Liver (tissue), 3 donors: Measurements from ENCODE around the gene ITGA11.

Source experiments
- RAD21 ChIP-seq, 2 donors: IDR thresholded peaks; 2 replicates each; pipeline ENCODE4 v1.6.1; 2016; ENCODE audit warnings: antibody characterized with exemption in 2 of 2, mild to moderate bottlenecking in 2 of 2
- SP1 ChIP-seq: IDR thresholded peaks from 2 replicates; pipeline ENCODE4 v1.6.1; 2018; ENCODE audit warnings: antibody characterized with exemption, mild to moderate bottlenecking
- TAF1 ChIP-seq: conservative IDR thresholded peaks from 2 replicates; pipeline ENCODE4 v1.6.1; 2016; ENCODE audit warnings: antibody characterized with exemption, mild to moderate bottlenecking
- TF ChIP-seq, protein P1 (sequence below): IDR thresholded peaks from 2 replicates; pipeline ENCODE4 v1.6.1; 2016; ENCODE audit warnings: antibody characterized with exemption, mild to moderate bottlenecking
- TF ChIP-seq, protein P2 (sequence below): fragments of 150-350 bp; IDR thresholded peaks from 2 replicates; pipeline ENCODE4 v1.5.1; 2017; ENCODE audit warnings: improper control_type of control experiment, low read depth, low read length; ENCODE audit not compliant: missing input control
- TF ChIP-seq, protein P3 (sequence below): IDR thresholded peaks from 2 replicates; pipeline ENCODE4 v1.6.1; 2016; ENCODE audit warnings: antibody characterized with exemption
- TF ChIP-seq, protein P4 (sequence below): IDR thresholded peaks from 2 replicates; pipeline ENCODE4 v1.6.1; 2016; ENCODE audit warnings: antibody characterized with exemption
- TF ChIP-seq, protein P5 (sequence below): IDR thresholded peaks from 2 replicates; pipeline ENCODE4 v1.6.1; 2016; ENCODE audit warnings: antibody characterized with exemption
- donor health status: healthy.
- donor health status: healthy.

DNA sequence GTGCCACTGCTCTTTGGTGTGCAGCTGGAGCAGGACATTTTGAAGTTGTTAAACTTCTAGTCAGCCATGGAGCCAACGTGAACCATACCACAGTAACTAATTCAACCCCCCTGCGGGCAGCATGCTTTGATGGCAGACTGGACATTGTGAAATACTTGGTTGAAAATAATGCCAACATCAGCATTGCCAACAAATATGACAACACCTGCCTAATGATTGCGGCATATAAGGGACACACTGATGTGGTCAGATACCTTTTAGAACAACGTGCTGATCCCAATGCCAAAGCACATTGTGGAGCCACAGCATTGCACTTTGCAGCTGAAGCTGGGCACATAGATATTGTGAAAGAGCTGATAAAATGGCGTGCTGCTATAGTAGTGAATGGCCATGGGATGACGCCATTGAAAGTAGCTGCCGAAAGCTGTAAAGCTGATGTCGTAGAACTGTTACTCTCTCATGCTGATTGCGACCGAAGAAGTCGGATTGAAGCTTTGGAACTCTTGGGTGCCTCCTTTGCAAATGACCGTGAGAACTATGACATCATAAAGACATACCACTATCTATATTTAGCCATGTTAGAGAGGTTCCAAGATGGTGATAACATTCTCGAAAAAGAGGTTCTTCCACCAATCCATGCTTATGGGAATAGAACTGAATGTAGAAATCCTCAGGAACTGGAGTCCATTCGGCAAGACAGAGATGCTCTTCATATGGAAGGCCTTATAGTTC, 142.2 kb downstream of the ITGA11 start:
- TF ChIP-seq, protein P1, sequence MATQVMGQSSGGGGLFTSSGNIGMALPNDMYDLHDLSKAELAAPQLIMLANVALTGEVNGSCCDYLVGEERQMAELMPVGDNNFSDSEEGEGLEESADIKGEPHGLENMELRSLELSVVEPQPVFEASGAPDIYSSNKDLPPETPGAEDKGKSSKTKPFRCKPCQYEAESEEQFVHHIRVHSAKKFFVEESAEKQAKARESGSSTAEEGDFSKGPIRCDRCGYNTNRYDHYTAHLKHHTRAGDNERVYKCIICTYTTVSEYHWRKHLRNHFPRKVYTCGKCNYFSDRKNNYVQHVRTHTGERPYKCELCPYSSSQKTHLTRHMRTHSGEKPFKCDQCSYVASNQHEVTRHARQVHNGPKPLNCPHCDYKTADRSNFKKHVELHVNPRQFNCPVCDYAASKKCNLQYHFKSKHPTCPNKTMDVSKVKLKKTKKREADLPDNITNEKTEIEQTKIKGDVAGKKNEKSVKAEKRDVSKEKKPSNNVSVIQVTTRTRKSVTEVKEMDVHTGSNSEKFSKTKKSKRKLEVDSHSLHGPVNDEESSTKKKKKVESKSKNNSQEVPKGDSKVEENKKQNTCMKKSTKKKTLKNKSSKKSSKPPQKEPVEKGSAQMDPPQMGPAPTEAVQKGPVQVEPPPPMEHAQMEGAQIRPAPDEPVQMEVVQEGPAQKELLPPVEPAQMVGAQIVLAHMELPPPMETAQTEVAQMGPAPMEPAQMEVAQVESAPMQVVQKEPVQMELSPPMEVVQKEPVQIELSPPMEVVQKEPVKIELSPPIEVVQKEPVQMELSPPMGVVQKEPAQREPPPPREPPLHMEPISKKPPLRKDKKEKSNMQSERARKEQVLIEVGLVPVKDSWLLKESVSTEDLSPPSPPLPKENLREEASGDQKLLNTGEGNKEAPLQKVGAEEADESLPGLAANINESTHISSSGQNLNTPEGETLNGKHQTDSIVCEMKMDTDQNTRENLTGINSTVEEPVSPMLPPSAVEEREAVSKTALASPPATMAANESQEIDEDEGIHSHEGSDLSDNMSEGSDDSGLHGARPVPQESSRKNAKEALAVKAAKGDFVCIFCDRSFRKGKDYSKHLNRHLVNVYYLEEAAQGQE: no peak
- TF ChIP-seq, protein P2, sequence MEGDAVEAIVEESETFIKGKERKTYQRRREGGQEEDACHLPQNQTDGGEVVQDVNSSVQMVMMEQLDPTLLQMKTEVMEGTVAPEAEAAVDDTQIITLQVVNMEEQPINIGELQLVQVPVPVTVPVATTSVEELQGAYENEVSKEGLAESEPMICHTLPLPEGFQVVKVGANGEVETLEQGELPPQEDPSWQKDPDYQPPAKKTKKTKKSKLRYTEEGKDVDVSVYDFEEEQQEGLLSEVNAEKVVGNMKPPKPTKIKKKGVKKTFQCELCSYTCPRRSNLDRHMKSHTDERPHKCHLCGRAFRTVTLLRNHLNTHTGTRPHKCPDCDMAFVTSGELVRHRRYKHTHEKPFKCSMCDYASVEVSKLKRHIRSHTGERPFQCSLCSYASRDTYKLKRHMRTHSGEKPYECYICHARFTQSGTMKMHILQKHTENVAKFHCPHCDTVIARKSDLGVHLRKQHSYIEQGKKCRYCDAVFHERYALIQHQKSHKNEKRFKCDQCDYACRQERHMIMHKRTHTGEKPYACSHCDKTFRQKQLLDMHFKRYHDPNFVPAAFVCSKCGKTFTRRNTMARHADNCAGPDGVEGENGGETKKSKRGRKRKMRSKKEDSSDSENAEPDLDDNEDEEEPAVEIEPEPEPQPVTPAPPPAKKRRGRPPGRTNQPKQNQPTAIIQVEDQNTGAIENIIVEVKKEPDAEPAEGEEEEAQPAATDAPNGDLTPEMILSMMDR: no peak
- TF ChIP-seq, protein P3, sequence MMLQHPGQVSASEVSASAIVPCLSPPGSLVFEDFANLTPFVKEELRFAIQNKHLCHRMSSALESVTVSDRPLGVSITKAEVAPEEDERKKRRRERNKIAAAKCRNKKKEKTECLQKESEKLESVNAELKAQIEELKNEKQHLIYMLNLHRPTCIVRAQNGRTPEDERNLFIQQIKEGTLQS: no peak
- no peak for TF ChIP-seq SP1
- no peak for TF ChIP-seq RAD21 (IDR thresholded peaks at IDR 0.05)
- no peak for TF ChIP-seq TAF1
- TF ChIP-seq, protein P4, sequence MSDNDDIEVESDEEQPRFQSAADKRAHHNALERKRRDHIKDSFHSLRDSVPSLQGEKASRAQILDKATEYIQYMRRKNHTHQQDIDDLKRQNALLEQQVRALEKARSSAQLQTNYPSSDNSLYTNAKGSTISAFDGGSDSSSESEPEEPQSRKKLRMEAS: peak; percentile 31
- TF ChIP-seq, protein P5, sequence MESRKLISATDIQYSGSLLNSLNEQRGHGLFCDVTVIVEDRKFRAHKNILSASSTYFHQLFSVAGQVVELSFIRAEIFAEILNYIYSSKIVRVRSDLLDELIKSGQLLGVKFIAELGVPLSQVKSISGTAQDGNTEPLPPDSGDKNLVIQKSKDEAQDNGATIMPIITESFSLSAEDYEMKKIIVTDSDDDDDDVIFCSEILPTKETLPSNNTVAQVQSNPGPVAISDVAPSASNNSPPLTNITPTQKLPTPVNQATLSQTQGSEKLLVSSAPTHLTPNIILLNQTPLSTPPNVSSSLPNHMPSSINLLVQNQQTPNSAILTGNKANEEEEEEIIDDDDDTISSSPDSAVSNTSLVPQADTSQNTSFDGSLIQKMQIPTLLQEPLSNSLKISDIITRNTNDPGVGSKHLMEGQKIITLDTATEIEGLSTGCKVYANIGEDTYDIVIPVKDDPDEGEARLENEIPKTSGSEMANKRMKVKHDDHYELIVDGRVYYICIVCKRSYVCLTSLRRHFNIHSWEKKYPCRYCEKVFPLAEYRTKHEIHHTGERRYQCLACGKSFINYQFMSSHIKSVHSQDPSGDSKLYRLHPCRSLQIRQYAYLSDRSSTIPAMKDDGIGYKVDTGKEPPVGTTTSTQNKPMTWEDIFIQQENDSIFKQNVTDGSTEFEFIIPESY: no peak
